Transverse colon (tissue), 4 donors: ENCODE data around the gene HIPK3. TPM values are rescaled to one million over a fixed set of nuclear protein-coding genes. Genes with fewer than 3 reads are reported as not detected.

Experiments
- DNase-seq: peaks from one replicate; pipeline ENCODE4 v3.0.0-alpha.2; 2019
- H3K27ac ChIP-seq, 4 donors: fragments of 200-600 bp; sonication (generic); 2 replicates each; pipeline ENCODE4 v1.5.1; 2016 to 2018; ENCODE audit warnings: inconsistent platforms in 4 of 4
- H3K27me3 ChIP-seq: fragments of 200-600 bp; sonication (generic); 2 replicates; pipeline ENCODE4 v1.5.1; 2017; ENCODE audit warnings: inconsistent platforms
- H3K36me3 ChIP-seq, 4 donors: fragments of 200-600 bp; sonication (generic); 2 replicates each; pipeline ENCODE4 v1.5.1; 2017 to 2019; ENCODE audit warnings: inconsistent platforms in 4 of 4
- H3K4me1 ChIP-seq, 4 donors: fragments of 200-600 bp; sonication (generic); 2 replicates each; pipeline ENCODE4 v1.5.1; 2017 to 2020; ENCODE audit warnings: inconsistent platforms in 4 of 4
- H3K4me3 ChIP-seq, 4 donors: fragments of 200-600 bp; sonication (generic); 1 replicate in 1 of 4; 2 replicates in 3 of 4; pipeline versions ENCODE4 v1.5.1 to v1.6.1; 2017 to 2019; ENCODE audit warnings: inconsistent platforms in 4 of 4
- H3K9me3 ChIP-seq, 2 donors: fragments of 200-600 bp; sonication (generic); 2 replicates each; pipeline ENCODE4 v1.5.1; 2017 to 2019; ENCODE audit warnings: inconsistent platforms in 2 of 2
- CTCF ChIP-seq, 5 experiments: fragments of 200-600 bp in 3 of 5; fragments of 450-650 bp in 2 of 5; sonication (generic) in 3 of 5; IDR thresholded peaks; 1 replicate in 2 of 5; 2 replicates in 3 of 5; pipeline ENCODE4 v1.5.1; 2016 to 2017; ENCODE audit warnings: antibody characterized with exemption in 5 of 5, inconsistent platforms in 3 of 5, mild to moderate bottlenecking in 2 of 5, moderate library complexity in 1 of 5
- EP300 ChIP-seq: sonication (generic); formaldehyde crosslinking; IDR thresholded peaks from one replicate; pipeline ENCODE4 v1.6.1; 2017; ENCODE audit warnings: antibody characterized with exemption, low read depth
- POLR2A ChIP-seq: fragments of 450-650 bp; IDR thresholded peaks from one replicate; pipeline ENCODE4 v1.6.1; 2016; ENCODE audit warnings: antibody characterized with exemption, mild to moderate bottlenecking, moderate library complexity
- POLR2AphosphoS5 ChIP-seq, 3 donors: sonication (generic); formaldehyde crosslinking; IDR thresholded peaks; one replicate each; pipeline ENCODE4 v1.6.1; 2016; ENCODE audit warnings: antibody characterized with exemption in 3 of 3
- WGBS, 2 donors: methylation state at CpG; one replicate each; pipeline ENCODE4 v1.1.5; 2018; ENCODE audit warnings: low coverage in 1 of 2; 5-methylcytosine and 5-hydroxymethylcytosine counted together
- in situ Hi-C, 4 donors: fragments of 200-750 bp; cut with MboI; loops; one replicate each; pipeline versions ENCODE4 v1.15.0 to v1.15.1; 2017; ENCODE audit warnings: low sequenced_read_pairs in 3 of 4, low pct_ligation_motif_present in 1 of 4, low pct_unique_long_range_greater_than_20kb in 1 of 4
- intact Hi-C: fragments of 100-400 bp; cut with DNase I; formaldehyde crosslinking; loops from one replicate; pipeline ENCODE4 v1.15.1; 2023; ENCODE audit warnings: low total_unique reads
- total RNA-seq, 4 donors: library from RNA; depleted of rRNA; stranded (reverse); fragments of >200 nt; gene quantifications; one replicate each; pipeline ENCODE4 v1.1.0, GENCODE V29; 2016

HIPK3 gene
- total RNA-seq, 4 donors from 2014 or later = 67.0 to 121 (median 86.8) TPM

- in situ Hi-C loops = loop anchor here in 3 of 4 donors (25.0 kb wide), 3 partner anchors 337 to 637 kb away; no protein-coding TSS in a partner anchor
Observed at GRCh38 chr11:33350287-33350686, 93.1 kb downstream of the HIPK3 start.

GRCh38 chr11:33358150-33358831, 101.1 kb downstream of the HIPK3 start:
- peaks cover 0 to 4% (median 1%) of the 10 kb centered on the region in 4 donors for H3K4me1 ChIP-seq
- no peaks in the 10 kb centered on the region for H3K9me3 ChIP-seq
- TF ChIP-seq POLR2A (no peak), EP300 (no peak), POLR2AphosphoS5 (IDR thresholded peaks at IDR 0.05) (no peak), CTCF (IDR thresholded peaks at IDR 0.05) (no peak)
- no peak for DNase-seq
- peaks cover 0 to 17% (median 5%) of the 10 kb centered on the region in 4 donors for H3K36me3 ChIP-seq
- H3K27me3 ChIP-seq = peaks cover 2% of the 10 kb centered on the region
- intact Hi-C loops (no loop called here), in situ Hi-C loops (loop anchor here in 3 of 4 donors (25.0 kb wide), 3 partner anchors 329 to 629 kb away; no protein-coding TSS in a partner anchor)
- no peak overlapping the region for H3K4me3 ChIP-seq
- 65 to 70% methylated on average over 4 of the region's 4 CpGs for WGBS, 2 donors
- no peak overlapping the region for H3K27ac ChIP-seq

More at GRCh38 chr11:33350287-33350686, 93.1 kb downstream of the HIPK3 start:
- no peak for DNase-seq
- H3K9me3 ChIP-seq = no peaks in the 10 kb centered on the region
- H3K4me3 ChIP-seq = no peak overlapping the region
- H3K27ac ChIP-seq = no peak overlapping the region
- no peaks in the 10 kb centered on the region for H3K27me3 ChIP-seq
- H3K36me3 ChIP-seq = peaks cover 0 to 71% (median 33%) of the 10 kb centered on the region in 4 donors
- no peaks in the 10 kb centered on the region for H3K4me1 ChIP-seq
- WGBS, 2 donors = 94 to 100% methylated on average over 2 to 4 of the region's 4 CpGs
- TF ChIP-seq POLR2AphosphoS5 (IDR thresholded peaks at IDR 0.05) (no peak), POLR2A (no peak), EP300 (no peak), CTCF (IDR thresholded peaks at IDR 0.05) (no peak)
- intact Hi-C loops = no loop called here

GRCh38 chr11:33360642-33361041, 103.5 kb downstream of the HIPK3 start:
- no peak overlapping the region for H3K27ac ChIP-seq
- peaks cover 0 to 4% (median 1%) of the 10 kb centered on the region in 4 donors for H3K4me1 ChIP-seq
- H3K4me3 ChIP-seq = no peak overlapping the region
- TF ChIP-seq EP300 (no peak), CTCF (IDR thresholded peaks at IDR 0.05) (no peak), POLR2A (no peak), POLR2AphosphoS5 (IDR thresholded peaks at IDR 0.05) (no peak)
- H3K9me3 ChIP-seq = no peaks in the 10 kb centered on the region
- in situ Hi-C loops (loop anchor here (10.0 to 25.0 kb wide), 6 partner anchors 324 to 627 kb away; no protein-coding TSS in a partner anchor), intact Hi-C loops (no loop called here)
- peaks cover 8% of the 10 kb centered on the region for H3K27me3 ChIP-seq
- H3K36me3 ChIP-seq = no peaks in the 10 kb centered on the region
- WGBS, 2 donors = 47 to 70% methylated on average over 4 of the region's 4 CpGs
- DNase-seq = no peak

GRCh38 chr11:33362051-33362910, 105.1 kb downstream of the HIPK3 start:
- TF ChIP-seq POLR2A (no peak), CTCF (IDR thresholded peaks at IDR 0.05) (peak; percentile 65 to 78 (median 68))
- in situ Hi-C loops = loop anchor here (10.0 to 25.0 kb wide), 6 partner anchors 323 to 625 kb away; no protein-coding TSS in a partner anchor
- Histone ChIP-seq H3K27ac (no peak overlapping the region), H3K27me3 (peaks cover 8% of the 10 kb centered on the region), H3K9me3 (no peaks in the 10 kb centered on the region), H3K4me3 (no peak overlapping the region), H3K36me3 (no peaks in the 10 kb centered on the region), H3K4me1 (peaks cover 0 to 4% (median 1%) of the 10 kb centered on the region in 4 donors)
- no peak for DNase-seq
- WGBS, 2 donors = 19 to 21% methylated on average over 6 of the region's 6 CpGs
- intact Hi-C loops = no loop called here
